Amniotic stem cell (primary cell): Measurements from ENCODE around the gene SPEG.

Source experiments
- DNase-seq: peaks from one replicate; lab custom pipeline; 2025; lab: John Stamatoyannopoulos, UW

SPEG gene

GRCh38 chr2:219461669-219462068, 27.0 kb downstream of the SPEG start:
- DNase-seq: no peak

GRCh38 chr2:219462349-219462748, 27.7 kb downstream of the SPEG start:
- no peak for DNase-seq

DNA sequence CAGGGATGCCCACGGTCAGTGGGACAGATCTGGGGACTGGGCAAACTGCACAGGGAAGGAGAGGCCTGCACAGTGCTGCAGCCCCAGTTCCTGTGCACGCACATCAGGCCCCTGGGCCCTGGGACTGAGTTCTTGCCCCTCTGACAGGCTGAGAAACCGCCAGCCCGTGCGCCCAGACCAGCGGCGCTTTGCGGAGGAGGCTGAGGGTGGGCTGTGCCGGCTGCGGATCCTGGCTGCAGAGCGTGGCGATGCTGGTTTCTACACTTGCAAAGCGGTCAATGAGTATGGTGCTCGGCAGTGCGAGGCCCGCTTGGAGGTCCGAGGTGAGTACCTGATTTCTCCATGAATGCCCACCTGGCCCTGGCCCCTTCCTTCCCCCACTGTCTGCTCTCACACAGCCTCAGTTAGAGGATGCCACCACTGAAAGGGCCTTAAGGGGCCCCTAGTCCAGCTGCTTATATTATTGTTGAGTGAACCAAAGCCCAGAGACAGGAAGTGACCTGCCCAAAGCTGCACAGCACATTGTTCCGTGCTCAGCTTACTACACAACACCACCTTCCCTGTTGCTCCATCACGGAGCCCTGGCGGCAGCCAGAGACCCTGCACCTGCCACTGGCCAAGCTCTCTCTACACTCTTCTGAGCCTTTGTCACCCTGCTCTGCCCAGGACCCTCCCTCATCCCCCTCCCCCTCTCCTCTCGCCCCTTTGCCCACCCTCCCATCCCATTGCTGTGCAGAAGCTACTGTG, 29.8 kb downstream of the SPEG start:
- no peak for DNase-seq

- DNase-seq: no peak
Measured at GRCh38 chr2:219465659-219466561, 31.3 kb downstream of the SPEG start.

DNA sequence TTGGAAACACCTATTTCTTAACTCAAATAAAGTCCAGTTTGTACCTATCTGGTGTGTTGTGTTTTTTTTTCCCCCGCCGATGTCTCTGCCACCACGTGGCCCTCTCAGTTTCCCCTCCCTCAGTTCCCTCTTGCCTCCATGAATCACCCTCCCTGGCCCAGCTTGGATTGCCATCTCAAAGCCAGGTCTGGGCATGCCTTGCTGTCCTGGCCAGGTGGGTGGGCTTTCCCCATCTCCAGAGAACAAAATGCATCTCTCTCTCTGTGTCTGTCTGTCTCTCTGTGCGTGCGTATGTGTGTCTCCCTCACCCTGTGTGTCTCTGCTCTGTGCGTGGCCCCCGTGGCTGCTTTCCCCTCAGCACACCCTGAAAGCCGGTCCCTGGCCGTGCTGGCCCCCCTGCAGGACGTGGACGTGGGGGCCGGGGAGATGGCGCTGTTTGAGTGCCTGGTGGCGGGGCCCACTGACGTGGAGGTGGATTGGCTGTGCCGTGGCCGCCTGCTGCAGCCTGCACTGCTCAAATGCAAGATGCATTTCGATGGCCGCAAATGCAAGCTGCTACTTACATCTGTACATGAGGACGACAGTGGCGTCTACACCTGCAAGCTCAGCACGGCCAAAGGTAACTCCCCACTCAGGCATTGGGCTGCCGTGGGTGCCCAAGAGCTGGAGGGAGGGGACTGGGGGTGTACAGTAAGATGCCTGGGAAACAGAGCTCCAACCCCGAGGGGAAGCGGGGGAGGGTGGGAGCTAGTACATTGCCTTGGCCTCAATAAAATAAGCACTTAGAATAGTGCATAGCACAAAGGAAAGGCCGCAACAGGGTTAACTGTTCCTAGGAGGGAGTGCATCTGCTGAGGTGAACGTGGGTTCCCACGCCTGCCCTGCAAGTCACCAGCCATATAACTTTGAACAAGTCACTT, 32.4 kb downstream of the SPEG start:
- DNase-seq: no peak

DNA sequence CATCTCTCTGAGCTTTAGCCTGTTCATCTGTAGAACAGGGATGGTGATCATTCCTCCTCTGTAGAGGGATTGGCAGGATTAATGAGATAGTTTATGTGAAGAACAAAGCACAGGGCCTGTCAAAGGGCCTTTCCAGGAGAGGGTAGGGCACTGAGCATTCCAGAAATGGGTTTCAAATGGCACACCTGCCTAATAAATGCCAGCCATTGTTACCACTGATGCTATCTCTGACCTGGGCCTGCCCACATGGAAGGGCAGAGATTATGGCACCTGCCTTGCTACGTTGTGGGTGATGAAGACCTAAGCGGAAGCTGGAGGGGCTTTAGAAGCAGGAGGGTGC, 33.1 kb downstream of the SPEG start:
- DNase-seq: no peak

- no peak for DNase-seq
Measured at GRCh38 chr2:219468410-219469185, 34.0 kb downstream of the SPEG start.

GRCh38 chr2:219469186-219469724, 34.6 kb downstream of the SPEG start:
- DNase-seq: peak; percentile 32

- DNase-seq: no peak
Measured at GRCh38 chr2:219470429-219470828, 35.8 kb downstream of the SPEG start.

DNA sequence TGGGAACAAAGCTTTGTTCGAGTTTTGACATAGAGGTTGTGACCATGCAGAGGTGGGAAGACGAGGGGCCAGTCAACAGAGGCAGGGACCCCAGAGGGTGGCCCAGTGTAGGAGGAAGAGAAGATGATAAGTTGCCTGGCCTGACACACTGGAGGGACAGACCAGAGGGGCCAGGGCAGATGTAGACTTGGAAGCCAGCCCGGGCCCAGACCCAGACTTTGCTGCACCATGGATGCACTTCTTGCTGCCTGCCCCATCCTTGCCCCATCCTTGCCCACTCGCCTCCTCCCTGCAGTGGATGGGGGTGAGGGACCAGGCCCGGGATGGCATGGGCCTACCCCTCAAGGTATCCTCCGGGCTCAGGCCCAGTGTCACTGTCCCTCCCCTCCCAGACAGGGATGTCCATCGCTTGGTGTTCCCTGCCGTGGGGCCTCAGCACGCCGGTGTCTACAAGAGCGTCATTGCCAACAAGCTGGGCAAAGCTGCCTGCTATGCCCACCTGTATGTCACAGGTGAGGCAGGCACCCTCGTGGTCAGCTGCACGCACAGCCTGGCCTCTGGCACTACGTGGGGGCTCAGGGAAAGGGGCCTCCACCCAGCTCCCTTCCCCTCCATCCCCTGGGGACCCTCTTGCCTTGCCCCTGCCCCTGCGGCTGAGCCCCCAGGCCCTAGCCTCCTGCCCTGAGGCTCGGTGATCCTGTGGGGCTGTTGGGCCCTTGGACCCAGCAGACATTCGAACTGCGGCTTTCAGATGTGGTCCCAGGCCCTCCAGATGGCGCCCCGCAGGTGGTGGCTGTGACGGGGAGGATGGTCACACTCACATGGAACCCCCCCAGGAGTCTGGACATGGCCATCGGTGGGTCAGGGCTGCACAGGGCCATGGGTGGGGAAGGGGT, 37.1 kb downstream of the SPEG start:
- no peak for DNase-seq

GRCh38 chr2:219472629-219473187, 38.1 kb downstream of the SPEG start:
- DNase-seq: no peak

DNA sequence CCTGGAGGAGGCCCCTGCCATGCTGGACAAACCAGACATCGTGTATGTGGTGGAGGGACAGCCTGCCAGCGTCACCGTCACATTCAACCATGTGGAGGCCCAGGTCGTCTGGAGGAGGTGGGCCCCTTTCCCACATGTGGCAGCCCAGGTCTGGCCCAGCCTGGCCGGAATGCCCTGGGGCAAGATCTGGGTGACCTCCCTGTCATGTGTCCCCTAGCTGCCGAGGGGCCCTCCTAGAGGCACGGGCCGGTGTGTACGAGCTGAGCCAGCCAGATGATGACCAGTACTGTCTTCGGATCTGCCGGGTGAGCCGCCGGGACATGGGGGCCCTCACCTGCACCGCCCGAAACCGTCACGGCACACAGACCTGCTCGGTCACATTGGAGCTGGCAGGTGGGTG, 38.9 kb downstream of the SPEG start:
- DNase-seq: no peak

- no peak for DNase-seq
Measured at GRCh38 chr2:219474285-219475060, 39.8 kb downstream of the SPEG start.

- DNase-seq: no peak
Measured at GRCh38 chr2:219475278-219475677, 40.6 kb downstream of the SPEG start.

DNA sequence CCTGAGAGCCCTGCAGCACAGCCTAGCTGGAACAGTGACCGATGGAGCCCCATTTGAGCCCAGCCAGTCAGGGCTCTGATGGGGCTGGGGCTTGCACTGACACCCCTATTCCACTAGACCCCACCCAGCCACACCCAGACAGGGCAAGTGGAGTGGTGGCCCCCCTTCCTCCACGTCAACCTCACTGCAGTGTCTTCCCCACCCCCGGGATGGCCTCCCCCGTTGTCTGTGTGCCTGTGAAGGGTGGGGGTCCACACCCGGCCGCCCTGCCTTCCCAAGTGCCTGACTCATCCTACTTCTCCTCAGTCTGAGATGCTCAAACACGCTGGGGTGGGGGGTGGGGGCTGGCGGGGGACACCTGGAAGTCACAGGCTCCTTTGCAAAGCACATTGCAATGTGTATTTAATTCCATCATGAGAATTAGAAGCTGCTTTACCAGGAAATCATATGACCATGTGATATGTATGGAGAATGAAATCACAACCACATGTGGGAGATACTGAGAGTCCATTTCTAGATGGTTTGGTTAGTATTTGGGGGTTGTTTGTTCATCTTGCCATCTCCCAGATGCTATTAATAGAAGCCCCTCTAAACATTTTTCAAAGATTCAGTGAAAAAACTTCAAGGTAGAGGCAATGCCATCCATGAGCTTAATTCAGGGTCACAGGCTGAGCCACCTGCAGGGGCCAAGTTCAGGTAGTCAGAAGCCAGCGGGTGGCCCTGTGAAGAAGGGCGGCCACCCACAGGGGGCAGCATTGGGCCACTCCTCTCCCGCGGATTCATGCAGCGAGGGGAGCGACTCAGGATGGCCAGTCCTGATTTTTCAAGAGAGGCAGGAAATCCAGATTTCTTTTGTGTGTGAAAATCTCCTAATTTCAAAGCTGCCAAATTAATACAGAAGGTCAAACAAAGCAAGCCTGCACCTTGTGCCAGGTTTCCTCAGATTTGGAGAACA, 41.3 kb downstream of the SPEG start:
- no peak for DNase-seq

GRCh38 chr2:219476652-219477151, 42.1 kb downstream of the SPEG start:
- no peak for DNase-seq

GRCh38 chr2:219477179-219477578, 42.5 kb downstream of the SPEG start:
- DNase-seq: no peak

- DNase-seq: no peak
Measured at GRCh38 chr2:219477815-219478214, 43.2 kb downstream of the SPEG start.
